K562 (cell line): ENCODE measurements around the gene IQCK. TPM values are rescaled to one million over a fixed set of nuclear protein-coding genes. Genes with fewer than 3 reads are reported as not detected.
A peak's percentile ranks its signal among the peaks of the same experiment; 100 is the strongest.

ENCODE experiments used
- ATAC-seq: fragments of 200-7000 bp; cut with Tn5 transposase; 3 replicates; pipeline ENCODE4 v1.9.1; 2020; ENCODE audit warnings: moderate library complexity
- BruUV-seq: library from RNA; stranded (reverse); fragments of 400-500 nt; replicated peaks from 2 replicates; lab custom pipeline; 2021; lab: Mats Ljungman, UMichigan
- CTCF ChIA-PET: fragments of 300-600 bp; formaldehyde crosslinking; extraction: SDS; loops from one replicate; lab custom pipeline; 2021; ENCODE audit warnings: low intra/inter-chr PET ratio; lab: Yijun Ruan, JAX
- POLR2A ChIA-PET: fragments of 300-600, 350-650 bp; sonication (Branson Sonifier 250); formaldehyde crosslinking; extraction: SDS; loops from one replicate; lab custom pipeline; 2021; ENCODE audit warnings: antibody characterized with exemption, inconsistent platforms; lab: Yijun Ruan, JAX
- DNase-seq, 4 experiments: peaks; one replicate each; pipeline versions ENCODE4 v3.0.0 to v3.0.0-alpha.2; 2011 to 2018; ENCODE audit warnings: low spot score in 3 of 4, mixed read lengths in 3 of 4; ENCODE audit errors: extremely low read depth in 1 of 4
- FAIRE-seq: peaks from 2 replicates; lab custom pipeline; 2011; peaks lifted over from hg19 to GRCh38; lab: Jason Lieb, UNC
- H2AFZ ChIP-seq: 2 replicates; pipeline ENCODE4 v1.6.0; 2011; ENCODE audit warnings: low read depth, low read length, control low read depth, inconsistent platforms
- H3K27ac ChIP-seq: fragments of 200-600 bp; 3 replicates; pipeline ENCODE4 v1.8.0; 2011; ENCODE audit warnings: low read depth, mild to moderate bottlenecking, control low read depth, inconsistent platforms, low read length, moderate library complexity, mixed read lengths; ENCODE audit errors: extremely low read depth
- H3K27me3 ChIP-seq, 2 experiments: fragments of 300-600 bp in 1 of 2; 2 replicates in 1 of 2; 3 replicates in 1 of 2; pipeline versions ENCODE4 v1.6.0 to v1.8.0; 2011; ENCODE audit warnings: inconsistent platforms in 2 of 2, low read length in 2 of 2, mild to moderate bottlenecking in 1 of 2, mixed read lengths in 1 of 2, moderate library complexity in 1 of 2; ENCODE audit not compliant: control insufficient read depth in 2 of 2, insufficient read depth in 2 of 2
- H3K36me3 ChIP-seq: fragments of 300-600 bp; 3 replicates; pipeline ENCODE4 v1.8.0; 2011; ENCODE audit warnings: mild to moderate bottlenecking, low read length, inconsistent platforms; ENCODE audit not compliant: control insufficient read depth, insufficient read depth
- H3K4me1 ChIP-seq, 2 experiments: fragments of 200-600 bp in 1 of 2; replicated peaks in 1 of 2; 2 replicates in 1 of 2; 3 replicates in 1 of 2; pipeline versions ENCODE4 v1.5.1 to v1.8.0; 2011; ENCODE audit warnings: inconsistent platforms in 2 of 2, low read length in 2 of 2, mild to moderate bottlenecking in 1 of 2, mixed read lengths in 1 of 2, moderate library complexity in 1 of 2; ENCODE audit not compliant: control insufficient read depth in 2 of 2, insufficient read depth in 2 of 2
- H3K4me2 ChIP-seq: 2 replicates; pipeline ENCODE4 v1.6.1; 2011; ENCODE audit warnings: low read length, control low read depth, inconsistent platforms, mixed read lengths; ENCODE audit not compliant: insufficient read depth
- H3K4me3 ChIP-seq: fragments of 200-600 bp; sonication (generic), shearing (Covaris generic); 2 replicates; pipeline ENCODE4 v1.5.1; 2016; ENCODE audit warnings: control low read depth, inconsistent platforms
- H3K79me2 ChIP-seq: fragments of 200-600 bp; 3 replicates; pipeline ENCODE4 v1.8.0; 2011; ENCODE audit warnings: low read length, inconsistent platforms; ENCODE audit not compliant: control insufficient read depth, insufficient read depth
- H3K9ac ChIP-seq, 2 experiments: 2 replicates each; pipeline versions ENCODE4 v1.6.0 to v1.6.1; 2011; ENCODE audit warnings: low read depth in 2 of 2, low read length in 2 of 2, control low read depth in 1 of 2, inconsistent platforms in 1 of 2, mild to moderate bottlenecking in 1 of 2, mixed read lengths in 1 of 2; ENCODE audit not compliant: insufficient read depth in 1 of 2
- H3K9me1 ChIP-seq: one replicate; pipeline ENCODE4 v1.6.0; 2011; ENCODE audit warnings: inconsistent platforms, mild to moderate bottlenecking, low read length, moderate library complexity; ENCODE audit not compliant: control insufficient read depth, insufficient read depth
- H3K9me3 ChIP-seq: replicated peaks from 2 replicates; pipeline ENCODE4 v1.5.1; 2011; ENCODE audit warnings: low read depth, low read length, inconsistent platforms; ENCODE audit not compliant: control insufficient read depth, insufficient read depth
- H4K20me1 ChIP-seq: replicated peaks from 2 replicates; pipeline ENCODE4 v1.6.1; 2011; ENCODE audit warnings: low read length, inconsistent platforms, mixed read lengths; ENCODE audit not compliant: control insufficient read depth, insufficient read depth
- ARID1B ChIP-seq: fragments of 450-650 bp; IDR thresholded peaks from 2 replicates; pipeline ENCODE4 v1.6.1; 2016; ENCODE audit warnings: antibody characterized with exemption, mild to moderate bottlenecking, inconsistent platforms
- CBX3 ChIP-seq, 2 experiments: IDR thresholded peaks; 1 replicate in 1 of 2; 2 replicates in 1 of 2; pipeline ENCODE4 v1.6.1; 2012; ENCODE audit warnings: inconsistent platforms in 2 of 2, low read length in 2 of 2, borderline replicate concordance in 1 of 2, control low read depth in 1 of 2
- ETV6 ChIP-seq, 3 experiments: fragments of 150-350 bp in 1 of 3; sonication (generic) in 1 of 3; formaldehyde crosslinking in 1 of 3; IDR thresholded peaks; 2 replicates each; pipeline versions ENCODE4 v1.6.1 to v1.8.0; 2014 to 2022; ENCODE audit warnings: borderline replicate concordance in 2 of 3, low read depth in 2 of 3, antibody characterized with exemption in 1 of 3, low read length in 1 of 3, mild to moderate bottlenecking in 1 of 3, missing genetic modification reagents in 1 of 3
- HIVEP1 ChIP-seq: fragments of 250-450 bp; sonication (Bioruptor Pico); IDR thresholded peaks from 2 replicates; pipeline ENCODE4 v1.4.0; 2020; ENCODE audit warnings: mild to moderate bottlenecking
- POU5F1 ChIP-seq: fragments of 150-350 bp; IDR thresholded peaks from 2 replicates; pipeline ENCODE4 v1.6.1; 2014; ENCODE audit warnings: borderline replicate concordance, low read length, low read depth, mild to moderate bottlenecking; ENCODE audit not compliant: partially characterized antibody
- SRSF3 ChIP-seq: fragments of 200-400 bp; formaldehyde crosslinking; IDR thresholded peaks from 2 replicates; pipeline ENCODE4 v1.6.1; 2016; ENCODE audit warnings: mild to moderate bottlenecking, low read length, moderate library complexity; ENCODE audit not compliant: insufficient read depth
- TEAD2 ChIP-seq: fragments of 450-650 bp; IDR thresholded peaks from 2 replicates; pipeline ENCODE4 v1.6.1; 2016; ENCODE audit warnings: missing genetic modification characterization, control low read depth, missing compliant biosample characterization
- VEZF1 ChIP-seq: fragments of 200-800 bp; sonication (Bioruptor generic); IDR thresholded peaks from 2 replicates; pipeline ENCODE4 v1.6.1; 2017; ENCODE audit warnings: missing genetic modification characterization, missing compliant biosample characterization
- ZNF165 ChIP-seq: fragments of 250-450 bp; sonication (Bioruptor Pico); IDR thresholded peaks from 2 replicates; pipeline ENCODE4 v1.4.0; 2020; ENCODE audit warnings: borderline replicate concordance
- ZNF23 ChIP-seq: fragments of 250-450 bp; sonication (Bioruptor Pico); IDR thresholded peaks from 2 replicates; pipeline ENCODE4 v1.4.0; 2020; ENCODE audit warnings: mild to moderate bottlenecking
- WGBS: fragments of 100-300 bp; shearing (Covaris generic); methylation state at CpG from one replicate; pipeline ENCODE4 v1.1.6; 2016; ENCODE audit warnings: low coverage, mixed read lengths; ENCODE audit not compliant: insufficient coverage; ENCODE audit errors: missing lambda C conversion rate; 5-methylcytosine and 5-hydroxymethylcytosine counted together
- in situ Hi-C: fragments of 300-500 bp; cut with MboI; formaldehyde crosslinking; loops from 4 replicates; pipeline ENCODE4 v1.15.0; 2018; ENCODE audit warnings: inconsistent platforms, mixed read lengths
- intact Hi-C: fragments of 100-400 bp; cut with micrococcal nuclease; formaldehyde crosslinking; loops from 2 replicates; pipeline ENCODE4 v1.14.2; 2022
- polyA plus RNA-seq, 8 experiments: library from polyadenylated mRNA; depleted of rRNA in 4 of 8; stranded (reverse) in 5 of 8; unstranded in 3 of 8; fragments of >200 nt; fragmentation: Nextera tagmentation in 2 of 8; fragmentation: Illumina TruSeq in 1 of 8; extraction: Ambion mirVana in 2 of 8; extraction: Trizol in 1 of 8; gene quantifications; 2 replicates each; pipeline versions ENCODE4 v1.2.1 to v1.2.3, GENCODE V29; 2011 to 2014; ENCODE audit warnings: inconsistent platforms in 1 of 8, missing spikeins in 1 of 8
- total RNA-seq, 7 experiments: library from RNA; depleted of rRNA in 6 of 7; stranded (reverse); fragments of >200 nt in 6 of 7; fragmentation: Illumina TruSeq in 2 of 7; extraction: Trizol in 2 of 7; gene quantifications; 2 replicates each; pipeline versions ENCODE4 v1.2.1 to v1.2.3, GENCODE V29; 2011 to 2021; ENCODE audit warnings: low replicate concordance in 1 of 7
- TF ChIP-seq, protein P1 (sequence below): fragments of 250-450 bp; sonication (Bioruptor Pico); IDR thresholded peaks from 2 replicates; pipeline ENCODE4 v1.4.0; 2020; ENCODE audit warnings: mild to moderate bottlenecking, moderate library complexity, borderline replicate concordance
- TF ChIP-seq, protein P2 (sequence below), 2 experiments: fragments of 450-650 bp in 1 of 2; sonication (generic) in 1 of 2; formaldehyde crosslinking in 1 of 2; IDR thresholded peaks in 1 of 2; conservative IDR thresholded peaks in 1 of 2; 2 replicates each; pipeline versions ENCODE4 v1.6.1 to v1.8.1; 2016 to 2023; ENCODE audit warnings: mild to moderate bottlenecking in 2 of 2, moderate library complexity in 2 of 2, inconsistent platforms in 1 of 2, missing genetic modification reagents in 1 of 2

The IQCK gene
- total and polyA plus RNA-seq, 9 of the 15 experiments (the other 6 are each of a cell fraction or from before 2014, with no cell fraction given): 5.2 to 12.2 (median 7.3) TPM

GRCh38 chr16:19882646-19883045 lies 164.6 kb downstream of the IQCK start (continued):
- TF ChIP-seq, protein P1, sequence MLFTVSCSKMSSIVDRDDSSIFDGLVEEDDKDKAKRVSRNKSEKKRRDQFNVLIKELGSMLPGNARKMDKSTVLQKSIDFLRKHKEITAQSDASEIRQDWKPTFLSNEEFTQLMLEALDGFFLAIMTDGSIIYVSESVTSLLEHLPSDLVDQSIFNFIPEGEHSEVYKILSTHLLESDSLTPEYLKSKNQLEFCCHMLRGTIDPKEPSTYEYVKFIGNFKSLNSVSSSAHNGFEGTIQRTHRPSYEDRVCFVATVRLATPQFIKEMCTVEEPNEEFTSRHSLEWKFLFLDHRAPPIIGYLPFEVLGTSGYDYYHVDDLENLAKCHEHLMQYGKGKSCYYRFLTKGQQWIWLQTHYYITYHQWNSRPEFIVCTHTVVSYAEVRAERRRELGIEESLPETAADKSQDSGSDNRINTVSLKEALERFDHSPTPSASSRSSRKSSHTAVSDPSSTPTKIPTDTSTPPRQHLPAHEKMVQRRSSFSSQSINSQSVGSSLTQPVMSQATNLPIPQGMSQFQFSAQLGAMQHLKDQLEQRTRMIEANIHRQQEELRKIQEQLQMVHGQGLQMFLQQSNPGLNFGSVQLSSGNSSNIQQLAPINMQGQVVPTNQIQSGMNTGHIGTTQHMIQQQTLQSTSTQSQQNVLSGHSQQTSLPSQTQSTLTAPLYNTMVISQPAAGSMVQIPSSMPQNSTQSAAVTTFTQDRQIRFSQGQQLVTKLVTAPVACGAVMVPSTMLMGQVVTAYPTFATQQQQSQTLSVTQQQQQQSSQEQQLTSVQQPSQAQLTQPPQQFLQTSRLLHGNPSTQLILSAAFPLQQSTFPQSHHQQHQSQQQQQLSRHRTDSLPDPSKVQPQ (CRISPR knock-in tag): no peak

DNA sequence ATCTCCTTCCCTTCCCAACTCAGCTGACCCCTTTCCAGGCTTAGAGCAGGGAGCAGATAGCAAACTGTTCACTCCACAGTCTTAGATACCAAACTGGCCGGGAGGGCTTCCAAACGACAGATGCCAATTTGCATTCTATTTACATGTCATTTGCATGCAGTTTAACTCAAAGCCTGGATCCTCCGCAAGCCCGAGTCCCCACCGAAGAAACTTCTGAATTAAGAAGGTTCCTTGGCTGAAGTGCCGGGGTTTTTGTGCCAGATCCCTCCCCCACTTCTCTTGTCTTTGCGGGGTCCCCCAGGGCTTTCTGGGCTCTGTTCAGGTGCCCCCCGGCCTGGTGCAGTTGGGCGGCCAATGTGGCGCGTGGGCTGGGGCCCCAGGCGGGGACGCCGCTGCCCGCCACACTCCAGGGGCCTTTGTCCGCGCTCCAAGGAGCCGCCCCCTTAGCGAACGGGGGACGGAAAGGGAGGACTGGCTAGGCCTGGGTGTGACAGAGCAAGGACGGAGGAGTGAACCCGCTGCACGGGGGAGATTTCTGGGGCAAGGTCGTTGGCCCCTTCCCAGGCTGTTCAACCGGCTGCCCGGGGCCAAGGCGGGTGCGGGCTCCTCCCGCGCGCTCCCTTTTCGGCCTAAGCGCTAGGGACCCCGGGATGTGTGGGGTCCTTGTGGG lies 165.4 kb downstream of the IQCK start:
- POLR2A ChIA-PET: no interaction called here
- H3K9me3 ChIP-seq: no peaks in the 10 kb centered on the region
- WGBS: 9% methylated on average over 29 of the region's 35 CpGs
- no peaks in the 10 kb centered on the region for H3K9me1 ChIP-seq
- peak; percentile 32 for FAIRE-seq
- H3K27ac ChIP-seq: no peak overlapping the region
- peaks cover 0 to 30% of the 10 kb centered on the region in 2 experiments; a peak in 3 of 5 replicates for H3K27me3 ChIP-seq
- peak overlapping the region; percentile 57 for H3K4me2 ChIP-seq
- ATAC-seq: peak; percentile 65
- in situ Hi-C loops: loop anchor here (25.0 kb wide), 1 partner anchor 496 kb away; no protein-coding TSS in a partner anchor
- H3K36me3 ChIP-seq: no peaks in the 10 kb centered on the region
- 0 out of 2 replicates have a peak overlapping the region, but pooled peaks have one; percentile 33 for H2AFZ ChIP-seq
- DNase-seq: peak; percentile 38 to 56 (median 53)
- peak overlapping the region in 1 of 2 experiments; percentile 83; a peak in 3 of 4 replicates for H3K9ac ChIP-seq
- CTCF ChIA-PET: interaction anchor here (5.0 kb wide), 1 partner anchor 282 kb away, joined by 101 read pairs; no protein-coding TSS in a partner anchor
- H4K20me1 ChIP-seq: peaks cover 9% of the 10 kb centered on the region
- H3K79me2 ChIP-seq: no peaks in the 10 kb centered on the region
- H3K4me1 ChIP-seq: peaks cover 3 to 25% of the 10 kb centered on the region in 2 experiments; a peak in 3 of 5 replicates
- intact Hi-C loops: loop anchor here (5.0 to 10.0 kb wide), 2 partner anchors 161 to 499 kb away; no protein-coding TSS in a partner anchor
- no TSS peak for BruUV-seq
- H3K4me3 ChIP-seq: peak overlapping the region; percentile 43
- TF ChIP-seq SRSF3: no peak
- TF ChIP-seq HIVEP1: no peak
- no peak for TF ChIP-seq POU5F1
- no peak for TF ChIP-seq ZNF165
- TF ChIP-seq, protein P2, sequence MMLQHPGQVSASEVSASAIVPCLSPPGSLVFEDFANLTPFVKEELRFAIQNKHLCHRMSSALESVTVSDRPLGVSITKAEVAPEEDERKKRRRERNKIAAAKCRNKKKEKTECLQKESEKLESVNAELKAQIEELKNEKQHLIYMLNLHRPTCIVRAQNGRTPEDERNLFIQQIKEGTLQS (IDR thresholded peaks at IDR 0.05): no peak
- TF ChIP-seq, protein P2 (CRISPR knock-in tag; conservative IDR thresholded peaks at IDR 0.05): no peak
- TF ChIP-seq CBX3 (IDR thresholded peaks at IDR 0.05; ENCODE audit: borderline replicate concordance in 1 of 2, low read length in 2 of 2): no peak
- 0 out of 2 replicates have a peak, but pooled peaks have one; percentile 23 for TF ChIP-seq VEZF1 (CRISPR knock-in tag)
- TF ChIP-seq ETV6 (IDR thresholded peaks at IDR 0.05; ENCODE audit: borderline replicate concordance in 1 of 2, low read depth in 2 of 2, low read length in 1 of 2): no peak
- no peak for TF ChIP-seq ETV6 (CRISPR knock-in tag; IDR thresholded peaks at IDR 0.05; ENCODE audit: borderline replicate concordance)
- TF ChIP-seq ZNF23: no peak
- TF ChIP-seq TEAD2: no peak
- TF ChIP-seq ARID1B: 0 out of 2 replicates have a peak, but pooled peaks have one; percentile 16
